Epithelial cell of esophagus (primary cell): Measurements from ENCODE around the gene C15orf40.
A peak's percentile ranks its signal among the peaks of the same experiment; 100 is the strongest.

Experiments used
- DNase-seq: peaks from one replicate; pipeline ENCODE4 v3.0.0; 2010; ENCODE audit warnings: low read depth
- H3K4me3 ChIP-seq: 2 replicates; pipeline ENCODE4 v1.5.1; 2011; ENCODE audit warnings: mild to moderate bottlenecking, low read length, control low read depth
- TF ChIP-seq, protein P1 (sequence below): IDR thresholded peaks from 2 replicates; pipeline ENCODE4 v1.5.1; 2011; ENCODE audit warnings: low read depth, mild to moderate bottlenecking, low read length, control low read depth, inconsistent platforms; ENCODE audit not compliant: insufficient read depth; ENCODE audit errors: missing control alignments

The C15orf40 gene

DNA sequence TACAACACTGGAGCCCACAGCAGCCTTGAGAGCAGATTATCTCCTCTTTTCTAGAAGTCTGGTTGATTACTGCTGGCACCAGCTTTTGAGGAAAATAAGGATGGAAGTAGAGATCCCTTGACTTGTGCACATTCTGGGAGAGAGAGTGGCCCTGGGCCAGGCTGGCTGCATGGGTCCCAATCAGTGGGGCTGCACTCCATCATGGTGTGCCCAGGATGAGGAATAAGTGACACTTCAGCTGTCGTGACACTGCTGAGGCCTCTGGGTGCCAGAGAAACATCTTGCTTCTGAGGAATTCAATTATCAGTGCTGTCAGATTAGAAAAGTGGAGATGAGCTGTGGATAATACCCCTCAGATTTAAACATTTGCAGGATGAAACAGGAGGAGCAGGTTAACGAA lies 16.4 kb downstream of the C15orf40 start:
- TF ChIP-seq, protein P1, sequence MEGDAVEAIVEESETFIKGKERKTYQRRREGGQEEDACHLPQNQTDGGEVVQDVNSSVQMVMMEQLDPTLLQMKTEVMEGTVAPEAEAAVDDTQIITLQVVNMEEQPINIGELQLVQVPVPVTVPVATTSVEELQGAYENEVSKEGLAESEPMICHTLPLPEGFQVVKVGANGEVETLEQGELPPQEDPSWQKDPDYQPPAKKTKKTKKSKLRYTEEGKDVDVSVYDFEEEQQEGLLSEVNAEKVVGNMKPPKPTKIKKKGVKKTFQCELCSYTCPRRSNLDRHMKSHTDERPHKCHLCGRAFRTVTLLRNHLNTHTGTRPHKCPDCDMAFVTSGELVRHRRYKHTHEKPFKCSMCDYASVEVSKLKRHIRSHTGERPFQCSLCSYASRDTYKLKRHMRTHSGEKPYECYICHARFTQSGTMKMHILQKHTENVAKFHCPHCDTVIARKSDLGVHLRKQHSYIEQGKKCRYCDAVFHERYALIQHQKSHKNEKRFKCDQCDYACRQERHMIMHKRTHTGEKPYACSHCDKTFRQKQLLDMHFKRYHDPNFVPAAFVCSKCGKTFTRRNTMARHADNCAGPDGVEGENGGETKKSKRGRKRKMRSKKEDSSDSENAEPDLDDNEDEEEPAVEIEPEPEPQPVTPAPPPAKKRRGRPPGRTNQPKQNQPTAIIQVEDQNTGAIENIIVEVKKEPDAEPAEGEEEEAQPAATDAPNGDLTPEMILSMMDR: no peak
- no peak for DNase-seq
- no peak overlapping the region for H3K4me3 ChIP-seq

DNA sequence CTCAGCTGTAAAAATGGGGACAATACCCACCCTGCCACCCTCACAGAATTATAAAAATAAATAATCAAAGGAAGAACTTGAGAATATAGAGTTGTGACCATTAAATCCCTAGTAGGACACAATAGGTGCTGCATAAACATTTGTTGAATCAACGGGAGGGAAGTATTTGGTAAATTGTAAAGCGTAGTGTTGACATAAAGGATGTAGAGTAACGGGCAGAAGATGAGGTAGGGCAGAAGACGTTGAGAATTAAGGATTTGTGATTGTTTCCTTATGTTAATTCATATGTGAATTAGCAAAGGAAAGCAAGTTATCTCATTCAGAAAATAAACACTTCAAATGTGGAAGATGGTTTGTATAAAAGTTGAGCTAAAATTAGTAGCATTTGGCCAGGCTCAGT lies 18.3 kb downstream of the C15orf40 start:
- DNase-seq: no peak
- no peak overlapping the region for H3K4me3 ChIP-seq
- TF ChIP-seq, protein P1: no peak

DNA sequence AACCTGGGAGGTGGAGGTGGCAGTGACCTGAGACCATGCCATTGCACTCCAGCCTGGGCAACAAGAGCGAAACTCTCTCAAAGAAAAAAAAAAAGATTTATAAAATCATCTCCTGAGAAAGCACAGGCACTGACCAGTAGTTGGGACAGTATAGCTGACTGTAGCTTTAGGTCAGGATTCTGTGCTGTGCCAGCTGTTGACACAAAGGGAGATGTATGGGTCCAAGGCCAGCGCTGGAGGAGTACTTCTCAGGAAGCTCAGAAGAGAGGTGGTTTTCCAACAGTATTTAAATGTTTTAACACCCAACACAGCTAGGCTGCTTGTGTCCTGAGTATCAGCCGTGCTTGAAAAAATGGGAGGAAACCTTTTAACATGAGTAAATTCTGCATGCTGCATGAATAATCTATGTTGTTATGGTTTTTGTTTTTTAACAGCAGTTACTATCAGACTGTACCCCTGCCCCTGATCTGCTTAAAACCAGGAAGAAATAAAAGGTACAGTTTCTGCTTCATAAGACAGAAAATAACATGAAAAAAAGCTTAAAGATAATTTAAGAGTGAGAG lies 18.9 kb downstream of the C15orf40 start:
- no peak overlapping the region for H3K4me3 ChIP-seq
- DNase-seq: no peak
- TF ChIP-seq, protein P1: no peak

DNA sequence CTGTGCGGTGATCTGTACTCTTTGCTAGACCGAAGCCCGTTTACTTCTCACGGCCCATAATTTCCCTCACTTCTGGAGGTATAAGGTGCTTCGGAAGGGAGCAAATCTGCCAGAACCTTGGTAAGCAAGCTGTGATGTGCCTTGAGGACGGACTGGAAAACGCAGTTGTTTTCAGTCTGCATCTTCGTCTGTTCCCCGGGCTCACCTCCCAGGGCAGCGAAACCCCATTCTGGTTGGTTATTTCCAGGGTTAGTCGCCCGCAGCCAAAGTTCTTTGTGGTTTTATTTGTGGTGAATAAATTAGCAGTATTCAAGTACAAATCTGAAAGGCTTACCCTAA lies 25.0 kb downstream of the C15orf40 start:
- DNase-seq: peak; percentile 45
- TF ChIP-seq, protein P1: no peak
- H3K4me3 ChIP-seq: peak overlapping the region; percentile 99

DNA sequence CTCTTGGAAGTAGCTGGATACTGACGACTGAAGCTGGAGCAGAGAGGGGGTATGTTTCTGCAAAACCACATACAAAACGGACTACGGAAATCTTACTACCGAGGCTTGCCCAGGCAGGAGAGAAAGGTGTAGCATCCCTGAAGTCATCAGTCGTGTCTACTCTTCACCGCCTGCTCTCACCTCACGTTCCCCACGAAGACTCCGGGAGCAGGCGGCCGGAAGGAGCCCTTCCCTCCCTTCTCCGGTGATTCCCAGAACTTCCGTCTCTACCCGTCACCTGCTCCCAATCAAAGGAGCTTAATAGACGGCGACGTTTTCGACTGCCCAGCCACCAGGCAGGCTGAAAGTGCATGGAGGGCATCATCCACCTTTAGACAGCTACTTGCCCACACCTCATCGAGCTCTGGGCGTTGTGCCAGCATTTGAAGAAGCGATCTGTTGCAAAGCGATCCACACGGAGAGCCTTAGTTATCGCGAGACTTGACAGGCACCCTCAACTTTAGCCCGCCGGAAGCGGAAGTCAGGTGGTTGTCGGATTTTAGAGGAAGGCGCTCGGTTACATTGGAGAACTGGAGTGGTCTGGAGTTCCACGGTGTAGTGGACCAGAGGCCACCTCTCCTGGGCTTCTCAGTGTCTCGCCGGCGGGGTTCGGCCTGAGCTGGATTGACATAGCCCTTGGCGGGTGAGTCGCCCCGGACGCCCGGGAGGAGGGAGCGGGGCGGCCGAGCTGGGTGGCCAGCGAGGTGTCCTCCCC lies 25.6 kb downstream of the C15orf40 start, which contains the start of gene RAMAC:
Gene RAMAC (plus strand): TSS at position 523 of the 754 bp plus-strand sequence. CDS start 2,809 bp downstream, outside the sequence.
- peak within 1 kb of the TSS; percentile 99 for H3K4me3 ChIP-seq
- TF ChIP-seq, protein P1: no peak
- DNase-seq: peak; percentile 97

DNA sequence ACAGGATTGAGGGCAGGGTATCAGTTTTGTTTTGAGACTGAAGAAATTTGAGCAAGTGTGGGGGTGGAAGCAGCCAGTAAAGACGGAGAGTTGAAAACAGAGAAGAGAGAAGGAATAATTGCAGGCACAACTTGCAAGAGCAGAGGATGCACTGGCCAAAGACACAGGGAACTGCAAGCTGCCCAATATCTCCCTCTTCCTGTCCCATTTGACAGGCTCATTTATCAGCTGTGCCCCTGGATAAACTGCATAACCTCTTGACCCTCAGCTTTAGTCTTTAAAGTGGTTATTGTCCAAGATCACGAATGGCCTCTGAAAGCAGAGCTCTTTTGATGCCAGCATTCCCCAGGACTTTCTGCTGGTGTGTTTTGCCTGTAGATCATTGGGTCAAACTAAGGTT lies 30.5 kb downstream of the C15orf40 start:
- H3K4me3 ChIP-seq: no peak overlapping the region
- DNase-seq: no peak
- TF ChIP-seq, protein P1: no peak
